Muscle of arm (tissue), 12 donors: Measurements from ENCODE around the gene IER2. TPM values are rescaled to one million over a fixed set of nuclear protein-coding genes. Genes with fewer than 3 reads are reported as not detected.
A peak's percentile ranks its signal among the peaks of the same experiment; 100 is the strongest.
"Not testable (repeated sequence)": the region's sequence is repeated elsewhere in the genome, so short reads cannot be mapped to it uniquely, and the experiment has no call there.

Experiments
- DNase-seq: peaks from one replicate; pipeline ENCODE4 v3.0.0-alpha.2; 2013
- polyA plus RNA-seq, 12 donors: library from polyadenylated mRNA; unstranded; fragments of 120-200 nt; gene quantifications; one replicate each; pipeline ENCODE4 v1.2.1, GENCODE V29; 2013; ENCODE audit not compliant: insufficient read length in 12 of 12

IER2 gene
- polyA plus RNA-seq, 12 donors, result 36.9 to 203 (median 55.6) TPM; not detected in 1

- DNase-seq, result no peak
Measured at GRCh38 chr19:13159713-13160112, 9.5 kb downstream of the IER2 start.

- DNase-seq, result no peak
Measured at GRCh38 chr19:13160557-13160956, 10.3 kb downstream of the IER2 start.

GRCh38 chr19:13162724-13163608 lies 12.8 kb downstream of the IER2 start:
- DNase-seq, result peak; percentile 95

GRCh38 chr19:13163609-13164342 lies 13.6 kb downstream of the IER2 start:
- DNase-seq, result peak; percentile 70

GRCh38 chr19:13164343-13165161 lies 14.3 kb downstream of the IER2 start:
- peak; percentile 65 for DNase-seq

GRCh38 chr19:13165162-13165997 lies 15.2 kb downstream of the IER2 start:
- no peak for DNase-seq

- DNase-seq, result not testable (repeated sequence)
Measured at GRCh38 chr19:13166151-13166550, 15.9 kb downstream of the IER2 start.

GRCh38 chr19:13169769-13170168 lies 19.6 kb downstream of the IER2 start:
- DNase-seq, result no peak

GRCh38 chr19:13171146-13171545 lies 20.9 kb downstream of the IER2 start:
- DNase-seq, result no peak

GRCh38 chr19:13172346-13173138 lies 22.3 kb downstream of the IER2 start:
- no peak for DNase-seq

- DNase-seq, result no peak
Measured at GRCh38 chr19:13173139-13173737, 23.0 kb downstream of the IER2 start.

GRCh38 chr19:13176345-13176744 lies 26.1 kb downstream of the IER2 start:
- no peak for DNase-seq

GRCh38 chr19:13177584-13177983 lies 27.4 kb downstream of the IER2 start:
- DNase-seq, result not testable (repeated sequence)

- not testable (repeated sequence) for DNase-seq
Measured at GRCh38 chr19:13178291-13178690, 28.1 kb downstream of the IER2 start.

GRCh38 chr19:13181747-13182388 lies 31.7 kb downstream of the IER2 start:
- peak; percentile 68 for DNase-seq

- DNase-seq, result not testable (repeated sequence)
Measured at GRCh38 chr19:13184926-13185325, 34.7 kb downstream of the IER2 start.

- not testable (repeated sequence) for DNase-seq
Measured at GRCh38 chr19:13185763-13186657, 35.8 kb downstream of the IER2 start.

GRCh38 chr19:13186688-13187087 lies 36.5 kb downstream of the IER2 start:
- DNase-seq, result not testable (repeated sequence)
